Liver (tissue), 9 donors: ENCODE measurements around the gene FGF21. TPM values are rescaled to one million over a fixed set of nuclear protein-coding genes. Genes with fewer than 3 reads are reported as not detected.

Source experiments
- DNase-seq: peaks from one replicate; pipeline ENCODE4 v3.0.0-alpha.2; 2017; ENCODE audit warnings: low spot score
- H3K27ac ChIP-seq, 2 donors: one replicate each; pipeline ENCODE4 v1.7.0; 2013; ENCODE audit warnings: inconsistent platforms in 2 of 2, low read length in 2 of 2, control low read depth in 1 of 2, low read depth in 1 of 2, mild to moderate bottlenecking in 1 of 2
- H3K27me3 ChIP-seq, 4 donors: one replicate each; pipeline versions ENCODE4 v1.6.1 to v1.7.0; 2013; ENCODE audit warnings: low read length in 3 of 4, inconsistent platforms in 1 of 4, mild to moderate bottlenecking in 1 of 4, moderate library complexity in 1 of 4; ENCODE audit not compliant: control insufficient read depth in 4 of 4, insufficient read depth in 4 of 4
- H3K36me3 ChIP-seq, 4 donors: one replicate each; pipeline versions ENCODE4 v1.6.1 to v1.7.0; 2013; ENCODE audit warnings: low read length in 3 of 4, mild to moderate bottlenecking in 3 of 4, low read depth in 1 of 4, moderate library complexity in 1 of 4; ENCODE audit not compliant: control insufficient read depth in 4 of 4, insufficient read depth in 3 of 4
- H3K4me1 ChIP-seq, 4 donors: one replicate each; pipeline versions ENCODE4 v1.6.1 to v1.7.0; 2013; ENCODE audit warnings: low read length in 3 of 4, mild to moderate bottlenecking in 3 of 4, moderate library complexity in 1 of 4; ENCODE audit not compliant: control insufficient read depth in 4 of 4, insufficient read depth in 4 of 4
- H3K4me3 ChIP-seq, 3 donors: one replicate each; pipeline versions ENCODE4 v1.6.1 to v1.7.0; 2013; ENCODE audit warnings: low read length in 3 of 3, control low read depth in 1 of 3, low read depth in 1 of 3, mild to moderate bottlenecking in 1 of 3
- H3K9ac ChIP-seq, 2 donors: one replicate each; pipeline ENCODE4 v1.7.0; 2013; ENCODE audit warnings: low read length in 2 of 2, mild to moderate bottlenecking in 2 of 2, moderate library complexity in 2 of 2, control low read depth in 1 of 2, low read depth in 1 of 2
- H3K9me3 ChIP-seq, 4 donors: one replicate each; pipeline versions ENCODE4 v1.6.1 to v1.7.0; 2013; ENCODE audit warnings: low read length in 3 of 4; ENCODE audit not compliant: control insufficient read depth in 4 of 4
- EGR1 ChIP-seq, 2 donors: IDR thresholded peaks; 2 replicates each; pipeline ENCODE4 v1.6.1; 2016 to 2018; ENCODE audit warnings: antibody characterized with exemption in 2 of 2, low read depth in 2 of 2
- FOXA1 ChIP-seq: IDR thresholded peaks from 2 replicates; pipeline ENCODE4 v1.6.1; 2016; ENCODE audit warnings: antibody characterized with exemption
- FOXA2 ChIP-seq: IDR thresholded peaks from 2 replicates; pipeline ENCODE4 v1.6.1; 2016; ENCODE audit warnings: antibody characterized with exemption
- GABPA ChIP-seq, 2 donors: IDR thresholded peaks in 1 of 2; conservative IDR thresholded peaks in 1 of 2; 2 replicates each; pipeline ENCODE4 v1.6.1; 2016; ENCODE audit warnings: antibody characterized with exemption in 2 of 2, mild to moderate bottlenecking in 1 of 2, moderate library complexity in 1 of 2
- HNF4A ChIP-seq, 2 donors: conservative IDR thresholded peaks; 2 replicates each; pipeline ENCODE4 v1.6.1; 2016; ENCODE audit warnings: antibody characterized with exemption in 2 of 2, mild to moderate bottlenecking in 2 of 2
- HNF4G ChIP-seq: IDR thresholded peaks from 2 replicates; pipeline ENCODE4 v1.6.1; 2016; ENCODE audit warnings: antibody characterized with exemption
- JUND ChIP-seq, 2 donors: IDR thresholded peaks; 2 replicates each; pipeline ENCODE4 v1.6.1; 2016; ENCODE audit warnings: antibody characterized with exemption in 2 of 2
- RAD21 ChIP-seq, 2 donors: IDR thresholded peaks; 2 replicates each; pipeline ENCODE4 v1.6.1; 2016; ENCODE audit warnings: antibody characterized with exemption in 2 of 2, mild to moderate bottlenecking in 2 of 2
- REST ChIP-seq: IDR thresholded peaks from 2 replicates; pipeline ENCODE4 v1.6.1; 2016; ENCODE audit warnings: antibody characterized with exemption, mild to moderate bottlenecking
- RXRA ChIP-seq, 2 donors: IDR thresholded peaks; 2 replicates each; pipeline ENCODE4 v1.6.1; 2017 to 2018; ENCODE audit warnings: antibody characterized with exemption in 2 of 2, mild to moderate bottlenecking in 1 of 2
- SP1 ChIP-seq: IDR thresholded peaks from 2 replicates; pipeline ENCODE4 v1.6.1; 2018; ENCODE audit warnings: antibody characterized with exemption, mild to moderate bottlenecking
- TAF1 ChIP-seq: conservative IDR thresholded peaks from 2 replicates; pipeline ENCODE4 v1.6.1; 2016; ENCODE audit warnings: antibody characterized with exemption, mild to moderate bottlenecking
- YY1 ChIP-seq: IDR thresholded peaks from 2 replicates; pipeline ENCODE4 v1.6.1; 2016; ENCODE audit warnings: antibody characterized with exemption, mild to moderate bottlenecking
- ZBTB33 ChIP-seq: IDR thresholded peaks from 2 replicates; pipeline ENCODE4 v1.6.1; 2016; ENCODE audit warnings: antibody characterized with exemption
- whole genome bisulfite sequencing: extraction: QIAGEN DNeasy Blood & Tissue Kit; methylation state at CpG from one replicate; pipeline ENCODE4 v1.1.7; 2013; 5-methylcytosine and 5-hydroxymethylcytosine counted together
- polyA plus RNA-seq, 2 donors: library from polyadenylated mRNA; stranded (reverse) in 1 of 2; unstranded in 1 of 2; fragments of 200-250 nt in 1 of 2; fragments of >200 nt in 1 of 2; fragmentation: Nextera tagmentation in 1 of 2; extraction: Ambion mirVana in 1 of 2; gene quantifications; one replicate each; pipeline versions ENCODE4 v1.2.1 to v1.2.3, GENCODE V29; 2013 to 2015
- total RNA-seq, 2 donors: library from RNA; depleted of rRNA; stranded (reverse); fragments of >200 nt; gene quantifications; one replicate each; pipeline ENCODE4 v1.2.3, GENCODE V29; 2014
- donor health status: healthy.
- donor health status: healthy.
- donor health status: healthy.
- donor health status: healthy.
- donor health status: healthy.

FGF21 gene
- total and polyA plus RNA-seq, 4 donors: 5.5 to 18.5 (median 6.5) TPM; not detected in 1

GRCh38 chr19:48720251-48720612 is 35.1 kb upstream of the FGF21 start:
- no peak overlapping the region for H3K9ac ChIP-seq
- peaks cover 0 to 12% (median 7%) of the 10 kb centered on the region in 4 donors for H3K4me1 ChIP-seq
- no peaks in the 10 kb centered on the region for H3K27me3 ChIP-seq
- no peak overlapping the region for H3K4me3 ChIP-seq
- no peak for DNase-seq
- H3K36me3 ChIP-seq: no peaks in the 10 kb centered on the region
- 41% methylated on average over 12 of the region's 12 CpGs for WGBS
- TF ChIP-seq GABPA (IDR thresholded peaks at IDR 0.05 in 1 of 2, conservative IDR thresholded peaks at IDR 0.05 in 1 of 2) (no peak), YY1 (no peak), TAF1 (no peak), FOXA1 (no peak), EGR1 (IDR thresholded peaks at IDR 0.05; ENCODE audit: low read depth in 2 of 2) (no peak)
- no peaks in the 10 kb centered on the region for H3K9me3 ChIP-seq
- no peak overlapping the region for H3K27ac ChIP-seq

- Histone ChIP-seq H3K36me3 (no peaks in the 10 kb centered on the region), H3K4me1 (peaks cover 0 to 10% (median 5%) of the 10 kb centered on the region in 4 donors), H3K9me3 (no peaks in the 10 kb centered on the region), H3K27ac (peak overlapping the region; percentile 78 to 90), H3K9ac (no peak overlapping the region), H3K4me3 (peak overlapping the region; percentile 43 to 80 (median 71)), H3K27me3 (no peaks in the 10 kb centered on the region)
- peak; percentile 96 for DNase-seq
- TF ChIP-seq YY1 (peak; percentile 68), EGR1 (IDR thresholded peaks at IDR 0.05; ENCODE audit: low read depth in 2 of 2) (no peak), GABPA (IDR thresholded peaks at IDR 0.05 in 1 of 2, conservative IDR thresholded peaks at IDR 0.05 in 1 of 2) (peak in 1 of 2 donors; percentile 50), RXRA (IDR thresholded peaks at IDR 0.05) (peak; percentile 15 to 31), SP1 (peak; percentile 94), FOXA1 (no peak), JUND (IDR thresholded peaks at IDR 0.05) (peak in 1 of 2 donors; percentile 24), ZBTB33 (peak; percentile 54), TAF1 (no peak)
- WGBS: 11% methylated on average over 42 of the region's 42 CpGs
Measured at GRCh38 chr19:48720613-48721296, 34.6 kb upstream of the FGF21 start.

- TF ChIP-seq SP1 (no peak), JUND (IDR thresholded peaks at IDR 0.05) (no peak), HNF4A (conservative IDR thresholded peaks at IDR 0.05) (no peak), RAD21 (IDR thresholded peaks at IDR 0.05) (no peak), REST (no peak), FOXA2 (no peak), HNF4G (no peak)
- no peak overlapping the region for H3K27ac ChIP-seq
- peaks cover 0 to 10% (median 2%) of the 10 kb centered on the region in 4 donors for H3K4me1 ChIP-seq
- 85% methylated on average over 11 of the region's 11 CpGs for WGBS
- no peak overlapping the region for H3K9ac ChIP-seq
- no peak overlapping the region for H3K4me3 ChIP-seq
- DNase-seq: no peak
- H3K27me3 ChIP-seq: no peaks in the 10 kb centered on the region
- no peaks in the 10 kb centered on the region for H3K36me3 ChIP-seq
- H3K9me3 ChIP-seq: no peaks in the 10 kb centered on the region
Measured at GRCh38 chr19:48722196-48722708, 33.1 kb upstream of the FGF21 start.
